Lung (tissue), 12 donors: ENCODE data around the gene KCNQ4. TPM values are rescaled to one million over a fixed set of nuclear protein-coding genes. Genes with fewer than 3 reads are reported as not detected.

Experiments
- ATAC-seq: fragments of 200-7000 bp; cut with Tn5 transposase; one replicate; pipeline ENCODE4 v1.9.1; 2020; ENCODE audit warnings: moderate number of reproducible peaks; ENCODE audit not compliant: insufficient read depth, low FRiP score
- DNase-seq, 3 donors: peaks; one replicate each; pipeline ENCODE4 v3.0.0-alpha.2; 2013 to 2017
- H3K27ac ChIP-seq, 2 donors: one replicate each; pipeline ENCODE4 v1.5.1; 2013; ENCODE audit warnings: mild to moderate bottlenecking in 2 of 2, moderate library complexity in 2 of 2, control low read depth in 1 of 2, inconsistent platforms in 1 of 2, low read depth in 1 of 2, low read length in 1 of 2
- H3K27me3 ChIP-seq, 3 donors: one replicate each; pipeline ENCODE4 v1.5.1; 2013; ENCODE audit warnings: low read length in 2 of 3; ENCODE audit not compliant: control insufficient read depth in 3 of 3, insufficient read depth in 3 of 3
- H3K36me3 ChIP-seq, 4 donors: one replicate each; pipeline ENCODE4 v1.5.1; 2013; ENCODE audit warnings: low read length in 4 of 4, mild to moderate bottlenecking in 1 of 4, moderate library complexity in 1 of 4; ENCODE audit not compliant: control insufficient read depth in 4 of 4, insufficient read depth in 4 of 4
- H3K4me1 ChIP-seq, 5 donors: one replicate each; pipeline ENCODE4 v1.5.1; 2013; ENCODE audit warnings: low read length in 5 of 5, mild to moderate bottlenecking in 2 of 5, moderate library complexity in 1 of 5; ENCODE audit not compliant: control insufficient read depth in 5 of 5, insufficient read depth in 5 of 5
- H3K4me3 ChIP-seq: one replicate; pipeline ENCODE4 v1.5.1; 2013; ENCODE audit warnings: mild to moderate bottlenecking, control low read depth, moderate library complexity
- H3K9ac ChIP-seq, 2 donors: one replicate each; pipeline ENCODE4 v1.5.1; 2013; ENCODE audit warnings: low read length in 2 of 2, control low read depth in 1 of 2; ENCODE audit not compliant: insufficient read depth in 1 of 2
- H3K9me3 ChIP-seq, 4 donors: one replicate each; pipeline ENCODE4 v1.5.1; 2013; ENCODE audit warnings: low read length in 3 of 4, mild to moderate bottlenecking in 1 of 4, moderate library complexity in 1 of 4; ENCODE audit not compliant: control insufficient read depth in 4 of 4, insufficient read depth in 3 of 4
- WGBS, 2 donors: extraction: QIAGEN DNeasy Blood & Tissue Kit; methylation state at CpG; one replicate each; pipeline ENCODE4 v1.1.7; 2013; 5-methylcytosine and 5-hydroxymethylcytosine counted together
- polyA plus RNA-seq, 2 donors: library from polyadenylated mRNA; stranded (reverse); fragments of 200-250 nt; gene quantifications; one replicate each; pipeline ENCODE4 v1.2.1, GENCODE V29; 2013
- total RNA-seq, 2 donors: library from RNA; depleted of rRNA in 1 of 2; stranded (reverse); fragments of >200 nt in 1 of 2; gene quantifications; one replicate each; pipeline ENCODE4 v1.2.1, GENCODE V29; 2014 to 2021
- TF ChIP-seq, protein P1 (sequence below): IDR thresholded peaks from 2 replicates; pipeline ENCODE4 v1.5.1; 2012; ENCODE audit warnings: mild to moderate bottlenecking; ENCODE audit errors: control extremely low read depth, extremely low read depth
- donor health status: control.
- donor health status: control.
- donor health status: Bipolar disorder and iron deficiency.
- donor health status: healthy.
- donor health status: DM: yes; HTN: yes; CAD: no.

Gene KCNQ4
- total and polyA plus RNA-seq, 4 donors = 0.54 to 0.98 (median 0.59) TPM

DNA sequence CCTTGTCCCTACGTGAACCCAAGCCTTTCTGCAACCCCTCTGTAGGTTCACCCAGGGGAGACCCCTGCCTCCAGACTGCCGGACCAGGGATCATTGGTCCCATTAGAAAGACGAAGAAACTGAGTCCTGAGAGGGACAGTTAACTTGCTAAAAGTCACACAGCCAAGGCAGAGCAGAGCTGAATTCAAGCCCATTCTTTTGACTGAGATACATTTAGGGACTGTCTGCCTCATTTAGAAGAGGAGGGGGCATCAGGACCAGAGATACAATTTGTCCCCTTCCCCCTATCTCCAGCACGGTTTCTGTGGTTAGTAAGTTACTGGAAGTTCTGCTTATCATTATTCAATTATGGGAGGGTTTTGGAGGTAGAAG is 19.1 kb downstream of the KCNQ4 start:
- Histone ChIP-seq H3K9ac (no peak overlapping the region), H3K9me3 (no peaks in the 10 kb centered on the region), H3K4me3 (no peak overlapping the region), H3K36me3 (no peaks in the 10 kb centered on the region), H3K4me1 (peaks cover 0 to 54% (median 7%) of the 10 kb centered on the region in 5 donors), H3K27me3 (no peaks in the 10 kb centered on the region), H3K27ac (peak overlapping the region; percentile 40 to 43)
- 28 to 40% methylated on average over 4 of the region's 4 CpGs for WGBS, 2 donors
- DNase-seq = peak in 1 of 3 donors; percentile 41
- TF ChIP-seq, protein P1, sequence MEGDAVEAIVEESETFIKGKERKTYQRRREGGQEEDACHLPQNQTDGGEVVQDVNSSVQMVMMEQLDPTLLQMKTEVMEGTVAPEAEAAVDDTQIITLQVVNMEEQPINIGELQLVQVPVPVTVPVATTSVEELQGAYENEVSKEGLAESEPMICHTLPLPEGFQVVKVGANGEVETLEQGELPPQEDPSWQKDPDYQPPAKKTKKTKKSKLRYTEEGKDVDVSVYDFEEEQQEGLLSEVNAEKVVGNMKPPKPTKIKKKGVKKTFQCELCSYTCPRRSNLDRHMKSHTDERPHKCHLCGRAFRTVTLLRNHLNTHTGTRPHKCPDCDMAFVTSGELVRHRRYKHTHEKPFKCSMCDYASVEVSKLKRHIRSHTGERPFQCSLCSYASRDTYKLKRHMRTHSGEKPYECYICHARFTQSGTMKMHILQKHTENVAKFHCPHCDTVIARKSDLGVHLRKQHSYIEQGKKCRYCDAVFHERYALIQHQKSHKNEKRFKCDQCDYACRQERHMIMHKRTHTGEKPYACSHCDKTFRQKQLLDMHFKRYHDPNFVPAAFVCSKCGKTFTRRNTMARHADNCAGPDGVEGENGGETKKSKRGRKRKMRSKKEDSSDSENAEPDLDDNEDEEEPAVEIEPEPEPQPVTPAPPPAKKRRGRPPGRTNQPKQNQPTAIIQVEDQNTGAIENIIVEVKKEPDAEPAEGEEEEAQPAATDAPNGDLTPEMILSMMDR = no peak
- ATAC-seq = no peak

DNA sequence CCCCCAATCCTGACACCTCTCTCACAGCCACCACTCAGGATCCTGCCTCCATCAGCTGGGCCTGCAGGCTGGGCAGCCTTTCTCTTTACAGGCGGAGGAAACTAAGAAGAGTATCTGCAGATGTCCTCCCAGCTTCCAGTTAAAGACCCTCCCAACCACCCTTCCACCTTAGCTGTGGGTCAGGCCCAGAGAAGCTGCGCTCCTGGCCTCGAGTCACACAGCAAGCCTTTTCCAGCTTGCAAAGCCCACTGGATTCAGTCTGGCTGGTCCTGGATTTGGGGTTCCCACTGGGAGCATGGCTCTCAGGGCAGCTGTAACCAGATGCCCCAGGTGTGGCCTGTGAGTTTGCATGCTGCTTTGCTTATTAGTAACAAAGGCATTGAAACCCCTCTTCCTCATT is 19.9 kb downstream of the KCNQ4 start:
- Histone ChIP-seq H3K4me1 (peaks cover 2 to 58% (median 7%) of the 10 kb centered on the region in 5 donors), H3K9me3 (no peaks in the 10 kb centered on the region), H3K4me3 (no peak overlapping the region), H3K9ac (no peak overlapping the region), H3K27me3 (no peaks in the 10 kb centered on the region), H3K36me3 (no peaks in the 10 kb centered on the region), H3K27ac (peak overlapping the region in 1 of 2 donors; percentile 52)
- TF ChIP-seq, protein P1 = no peak
- no peak for DNase-seq
- ATAC-seq = no peak
- WGBS, 2 donors = 91 to 94% methylated on average over 3 of the region's 3 CpGs

DNA sequence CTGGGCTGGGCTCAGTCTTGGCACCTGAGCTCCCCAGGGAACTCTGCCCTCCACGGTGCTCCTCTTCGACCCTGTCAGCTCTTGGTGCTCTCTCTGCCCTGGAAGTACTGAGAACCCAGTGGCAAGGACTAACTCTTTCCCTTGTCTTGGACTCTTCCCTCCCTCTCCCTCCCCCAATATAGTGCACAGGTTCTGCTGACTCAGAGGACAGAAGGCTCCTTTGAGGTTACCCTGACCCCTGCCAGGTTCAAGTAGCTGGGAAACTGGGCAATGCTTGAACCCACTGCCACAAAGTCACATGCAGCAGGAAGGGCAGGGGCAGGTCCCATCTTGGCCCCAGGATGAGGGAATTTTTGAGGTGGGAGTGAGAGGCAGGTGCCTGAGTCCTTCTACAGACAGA is 20.3 kb downstream of the KCNQ4 start:
- Histone ChIP-seq H3K9ac (no peak overlapping the region), H3K27me3 (no peaks in the 10 kb centered on the region), H3K36me3 (no peaks in the 10 kb centered on the region), H3K9me3 (no peaks in the 10 kb centered on the region), H3K4me1 (peaks cover 2 to 54% (median 7%) of the 10 kb centered on the region in 5 donors), H3K27ac (peak overlapping the region in 1 of 2 donors; percentile 16), H3K4me3 (no peak overlapping the region)
- ATAC-seq = no peak
- 73 to 83% methylated on average over 2 of the region's 2 CpGs for WGBS, 2 donors
- TF ChIP-seq, protein P1 = no peak
- no peak for DNase-seq

DNA sequence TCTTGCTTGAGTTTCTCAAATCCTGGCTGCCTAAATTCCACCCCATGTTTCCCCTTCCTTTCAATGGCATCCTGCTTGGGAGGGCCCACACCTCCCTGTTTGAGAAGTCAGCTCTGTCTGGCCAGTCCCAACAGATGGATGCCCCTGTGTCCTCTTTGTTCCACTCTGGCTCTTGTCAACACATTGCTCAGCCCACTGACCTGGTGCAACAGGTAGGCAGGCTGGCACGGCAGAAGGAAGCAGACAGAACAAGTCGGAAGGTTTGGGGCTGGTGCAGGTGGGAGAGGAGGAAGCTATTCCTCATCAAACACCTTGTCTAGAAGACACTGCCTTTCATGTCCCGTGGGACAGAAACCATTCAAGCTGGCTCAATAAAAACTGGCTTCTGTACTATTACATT is 22.7 kb downstream of the KCNQ4 start:
- ATAC-seq (no peak), DNase-seq (no peak)
- Histone ChIP-seq H3K4me3 (no peak overlapping the region), H3K36me3 (no peaks in the 10 kb centered on the region), H3K4me1 (peaks cover 0 to 31% (median 4%) of the 10 kb centered on the region in 5 donors), H3K27me3 (no peaks in the 10 kb centered on the region), H3K27ac (no peak overlapping the region), H3K9ac (no peak overlapping the region), H3K9me3 (no peaks in the 10 kb centered on the region)
- TF ChIP-seq, protein P1 = no peak
- 78 to 87% methylated on average over 3 of the region's 3 CpGs for WGBS, 2 donors
